HCT116 (cell line): Measurements from ENCODE around the gene TBXA2R.

Experiments used
- POLR2A ChIP-seq: IDR thresholded peaks from 2 replicates; pipeline ENCODE4 v1.7.0; 2011; ENCODE audit warnings: borderline replicate concordance; ENCODE audit not compliant: insufficient read depth, insufficient read length; ENCODE audit errors: extremely low read depth
- POLR2AphosphoS5 ChIP-seq: IDR thresholded peaks from 2 replicates; pipeline ENCODE4 v1.6.1; 2011; ENCODE audit warnings: mild to moderate bottlenecking, low read depth, low read length, moderate library complexity
- SIN3A ChIP-seq: IDR thresholded peaks from 2 replicates; pipeline ENCODE4 v1.6.1; 2012; ENCODE audit warnings: low read depth
- SRF ChIP-seq: IDR thresholded peaks from 2 replicates; pipeline ENCODE4 v1.6.1; 2012; ENCODE audit warnings: low read depth
- TF ChIP-seq, protein P1 (sequence below), 3 experiments: fragments of 200-600 bp in 1 of 3; sonication (generic) in 1 of 3; IDR thresholded peaks in 2 of 3; conservative IDR thresholded peaks in 1 of 3; 2 replicates each; pipeline ENCODE4 v1.5.1; 2012 to 2017; ENCODE audit warnings: low read depth in 2 of 3, low read length in 2 of 3, antibody characterized with exemption in 1 of 3, borderline replicate concordance in 1 of 3, control low read depth in 1 of 3, mild to moderate bottlenecking in 1 of 3, mixed read lengths in 1 of 3, mixed run types in 1 of 3, moderate library complexity in 1 of 3; ENCODE audit not compliant: insufficient read depth in 1 of 3

DNA sequence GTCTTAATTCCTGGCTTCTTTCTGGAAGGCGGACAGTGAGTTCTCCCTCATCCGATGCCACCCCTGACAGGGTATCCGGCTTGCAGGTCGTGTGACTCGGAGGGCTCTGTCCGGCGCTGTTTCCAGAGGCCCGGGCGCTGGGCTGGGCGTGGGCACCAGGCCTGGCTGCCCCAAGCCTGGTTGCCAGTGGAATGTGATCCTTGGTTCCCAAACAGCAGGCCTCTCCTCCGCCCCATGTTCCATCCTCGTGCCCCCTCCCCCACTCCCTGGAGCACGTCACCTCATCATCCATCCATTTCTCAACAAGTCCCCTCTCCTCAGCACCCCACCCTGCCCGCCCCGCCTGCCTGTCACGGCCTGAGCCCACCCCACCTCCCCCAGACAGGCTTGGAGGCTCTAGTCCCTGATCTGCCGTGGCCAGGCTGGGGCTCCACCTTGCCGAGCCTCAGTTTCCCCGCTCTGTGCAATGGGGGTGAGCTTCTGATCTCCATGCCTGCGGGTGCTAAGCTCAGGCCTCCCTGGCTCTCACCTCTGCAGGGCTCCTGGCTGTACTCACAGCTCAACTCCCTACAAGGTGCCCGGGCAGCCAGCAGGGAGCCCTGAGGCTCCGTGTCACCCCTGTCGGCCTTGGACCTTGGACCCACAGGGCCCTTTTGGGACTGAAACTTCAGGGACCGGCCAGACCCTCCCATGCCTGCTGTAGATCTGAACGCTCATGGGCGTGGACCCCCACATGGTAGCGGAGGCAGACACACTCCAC lies 2.3 kb downstream of the TBXA2R start:
- TF ChIP-seq POLR2AphosphoS5: no peak
- TF ChIP-seq POLR2A: no peak
- TF ChIP-seq, protein P1, sequence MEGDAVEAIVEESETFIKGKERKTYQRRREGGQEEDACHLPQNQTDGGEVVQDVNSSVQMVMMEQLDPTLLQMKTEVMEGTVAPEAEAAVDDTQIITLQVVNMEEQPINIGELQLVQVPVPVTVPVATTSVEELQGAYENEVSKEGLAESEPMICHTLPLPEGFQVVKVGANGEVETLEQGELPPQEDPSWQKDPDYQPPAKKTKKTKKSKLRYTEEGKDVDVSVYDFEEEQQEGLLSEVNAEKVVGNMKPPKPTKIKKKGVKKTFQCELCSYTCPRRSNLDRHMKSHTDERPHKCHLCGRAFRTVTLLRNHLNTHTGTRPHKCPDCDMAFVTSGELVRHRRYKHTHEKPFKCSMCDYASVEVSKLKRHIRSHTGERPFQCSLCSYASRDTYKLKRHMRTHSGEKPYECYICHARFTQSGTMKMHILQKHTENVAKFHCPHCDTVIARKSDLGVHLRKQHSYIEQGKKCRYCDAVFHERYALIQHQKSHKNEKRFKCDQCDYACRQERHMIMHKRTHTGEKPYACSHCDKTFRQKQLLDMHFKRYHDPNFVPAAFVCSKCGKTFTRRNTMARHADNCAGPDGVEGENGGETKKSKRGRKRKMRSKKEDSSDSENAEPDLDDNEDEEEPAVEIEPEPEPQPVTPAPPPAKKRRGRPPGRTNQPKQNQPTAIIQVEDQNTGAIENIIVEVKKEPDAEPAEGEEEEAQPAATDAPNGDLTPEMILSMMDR (IDR thresholded peaks at IDR 0.05 in 2 of 3, conservative IDR thresholded peaks at IDR 0.05 in 1 of 3; ENCODE audit: borderline replicate concordance in 1 of 3, insufficient read depth in 1 of 3, low read depth in 2 of 3, low read length in 2 of 3): no peak
- no peak for TF ChIP-seq SIN3A
- TF ChIP-seq SRF: no peak
